CD4-positive, alpha-beta T cell (primary cell): ENCODE data around the gene FCHSD2. TPM values are rescaled to one million over a fixed set of nuclear protein-coding genes. Genes with fewer than 3 reads are reported as not detected.

ENCODE experiments used
- ATAC-seq: fragments of 200-7000 bp; cut with Tn5 transposase; one replicate; pipeline ENCODE4 v1.10.0; 2022; ENCODE audit warnings: mild to moderate bottlenecking; ENCODE audit not compliant: poor library complexity
- CTCF ChIA-PET: fragments of 350-600 bp; sonication (Branson Sonifier 250); formaldehyde crosslinking; loops from one replicate; lab custom pipeline; 2021; ENCODE audit warnings: antibody characterized with exemption, inconsistent platforms; lab: Charles Lee
- POLR2A ChIA-PET: fragments of 350-600 bp; sonication (Branson Sonifier 250); formaldehyde crosslinking; loops from one replicate; lab custom pipeline; 2021; ENCODE audit warnings: antibody characterized with exemption, inconsistent platforms; lab: Charles Lee
- DNase-seq, 14 experiments: peaks; one replicate each; pipeline ENCODE4 v3.0.0-alpha.2; 2013 to 2020; ENCODE audit warnings: mixed read lengths in 2 of 14
- H3K27ac ChIP-seq, 2 donors: one replicate each; pipeline versions ENCODE4 v1.5.1 to v1.7.0; 2013; ENCODE audit warnings: low read length in 2 of 2, low read depth in 1 of 2, mild to moderate bottlenecking in 1 of 2
- H3K27me3 ChIP-seq, 2 experiments: 1 replicate in 1 of 2; 2 replicates in 1 of 2; pipeline versions ENCODE4 v1.6.1 to v1.7.0; 2013; ENCODE audit warnings: low read length in 2 of 2, control low read depth in 1 of 2, mild to moderate bottlenecking in 1 of 2, moderate library complexity in 1 of 2; ENCODE audit not compliant: insufficient read depth in 2 of 2, control insufficient read depth in 1 of 2
- H3K36me3 ChIP-seq: one replicate; pipeline ENCODE4 v1.6.1; 2013; ENCODE audit warnings: low read length, control low read depth; ENCODE audit not compliant: insufficient read depth
- H3K4me1 ChIP-seq: one replicate; pipeline ENCODE4 v1.6.1; 2013; ENCODE audit warnings: low read length, control low read depth; ENCODE audit not compliant: insufficient read depth
- H3K4me3 ChIP-seq: one replicate; pipeline ENCODE4 v1.5.1; 2013; ENCODE audit warnings: mild to moderate bottlenecking, low read length, moderate library complexity
- H3K9me3 ChIP-seq, 2 experiments: 1 replicate in 1 of 2; 2 replicates in 1 of 2; pipeline versions ENCODE4 v1.6.1 to v1.7.0; 2013; ENCODE audit warnings: low read length in 2 of 2, mild to moderate bottlenecking in 2 of 2, control low read depth in 1 of 2, moderate library complexity in 1 of 2; ENCODE audit not compliant: control insufficient read depth in 1 of 2, insufficient read depth in 1 of 2
- H3K27ac Mint-ChIP-seq: one replicate; pipeline ENCODE4 v1.8.0; 2020; ENCODE audit warnings: mixed read lengths
- H3K27me3 Mint-ChIP-seq: one replicate; pipeline ENCODE4 v1.8.0; 2021; ENCODE audit warnings: mixed read lengths
- H3K36me3 Mint-ChIP-seq: one replicate; pipeline ENCODE4 v1.8.0; 2021; ENCODE audit warnings: low read depth, mixed read lengths
- H3K4me1 Mint-ChIP-seq: one replicate; pipeline ENCODE4 v1.8.0; 2021; ENCODE audit warnings: low read depth, mixed read lengths
- H3K4me3 Mint-ChIP-seq: one replicate; pipeline ENCODE4 v1.8.0; 2020; ENCODE audit warnings: mild to moderate bottlenecking, mixed read lengths
- H3K9me3 Mint-ChIP-seq: one replicate; pipeline ENCODE4 v1.8.0; 2020; ENCODE audit warnings: mixed read lengths
- intact Hi-C, 2 experiments: fragments of 100-400 bp; cut with DNase I in 1 of 2; cut with micrococcal nuclease in 1 of 2; formaldehyde crosslinking; loops; one replicate each; pipeline versions ENCODE4 v1.15.1 to v1.9.0; 2023 to 2025; cut with DNase I, micrococcal nuclease
- total RNA-seq, 174 experiments: library from RNA in 2 of 174; stranded (reverse) in 2 of 174; gene quantifications; one replicate each; pipeline ENCODE4 v1.2.3 and lab custom pipeline; 2021 to 2026
- TF ChIP-seq, protein P1 (sequence below): fragments of 200-600 bp; IDR thresholded peaks from one replicate; pipeline ENCODE4 v1.8.0; 2022; ENCODE audit warnings: antibody characterized with exemption, mild to moderate bottlenecking

FCHSD2 gene
- total RNA-seq, 2 experiments from 2014 or later: 48.6 to 50.7 TPM

DNA sequence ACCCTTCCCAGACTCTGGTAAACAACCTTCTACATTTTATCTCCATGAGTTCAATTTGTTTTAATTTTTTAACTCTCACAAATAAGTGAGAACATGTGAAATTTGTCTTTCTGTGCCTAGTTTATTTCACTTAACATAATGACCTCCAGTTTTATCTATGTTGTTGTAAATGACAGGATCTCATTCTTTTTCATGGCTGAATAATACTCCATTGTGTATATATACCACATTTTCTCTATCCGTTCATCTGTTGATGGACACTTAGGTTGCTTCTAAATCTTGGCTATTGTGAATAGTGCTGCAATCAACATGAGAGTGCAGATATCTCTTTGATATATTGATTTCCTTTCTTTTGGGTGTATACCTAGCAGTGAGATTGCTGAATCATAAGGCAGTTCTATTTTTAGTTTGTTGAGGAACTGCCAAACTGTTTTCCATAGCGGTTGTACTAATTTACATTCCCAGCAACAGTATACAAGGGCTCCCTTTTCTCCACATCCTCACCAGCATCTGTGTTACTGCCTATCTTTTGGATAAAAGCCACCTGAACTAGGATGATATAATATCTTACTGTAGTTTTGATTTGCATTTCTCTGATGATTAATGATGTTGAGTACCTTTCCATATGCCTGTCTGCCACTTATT is 234.0 kb downstream of the FCHSD2 start:
- ATAC-seq (no peak), DNase-seq (no peak)
- ChIA-PET CTCF (no interaction called here), POLR2A (no interaction called here)
- Mint-ChIP-seq H3K4me1 (no peaks in the 10 kb centered on the region), H3K27ac (no peak overlapping the region), H3K4me3 (no peak overlapping the region), H3K36me3 (peaks cover 62% of the 10 kb centered on the region), H3K27me3 (no peaks in the 10 kb centered on the region), H3K9me3 (peaks cover 7% of the 10 kb centered on the region)
- TF ChIP-seq, protein P1, sequence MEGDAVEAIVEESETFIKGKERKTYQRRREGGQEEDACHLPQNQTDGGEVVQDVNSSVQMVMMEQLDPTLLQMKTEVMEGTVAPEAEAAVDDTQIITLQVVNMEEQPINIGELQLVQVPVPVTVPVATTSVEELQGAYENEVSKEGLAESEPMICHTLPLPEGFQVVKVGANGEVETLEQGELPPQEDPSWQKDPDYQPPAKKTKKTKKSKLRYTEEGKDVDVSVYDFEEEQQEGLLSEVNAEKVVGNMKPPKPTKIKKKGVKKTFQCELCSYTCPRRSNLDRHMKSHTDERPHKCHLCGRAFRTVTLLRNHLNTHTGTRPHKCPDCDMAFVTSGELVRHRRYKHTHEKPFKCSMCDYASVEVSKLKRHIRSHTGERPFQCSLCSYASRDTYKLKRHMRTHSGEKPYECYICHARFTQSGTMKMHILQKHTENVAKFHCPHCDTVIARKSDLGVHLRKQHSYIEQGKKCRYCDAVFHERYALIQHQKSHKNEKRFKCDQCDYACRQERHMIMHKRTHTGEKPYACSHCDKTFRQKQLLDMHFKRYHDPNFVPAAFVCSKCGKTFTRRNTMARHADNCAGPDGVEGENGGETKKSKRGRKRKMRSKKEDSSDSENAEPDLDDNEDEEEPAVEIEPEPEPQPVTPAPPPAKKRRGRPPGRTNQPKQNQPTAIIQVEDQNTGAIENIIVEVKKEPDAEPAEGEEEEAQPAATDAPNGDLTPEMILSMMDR: no peak
- peaks cover 4% of the 10 kb centered on the region for H3K36me3 ChIP-seq
- H3K9me3 ChIP-seq: peaks cover 9 to 22% of the 10 kb centered on the region in 2 experiments
- no peaks in the 10 kb centered on the region for H3K27me3 ChIP-seq
- H3K4me1 ChIP-seq: no peaks in the 10 kb centered on the region
- no peak overlapping the region for H3K4me3 ChIP-seq
- no peak overlapping the region for H3K27ac ChIP-seq
- intact Hi-C loops: no loop called here

DNA sequence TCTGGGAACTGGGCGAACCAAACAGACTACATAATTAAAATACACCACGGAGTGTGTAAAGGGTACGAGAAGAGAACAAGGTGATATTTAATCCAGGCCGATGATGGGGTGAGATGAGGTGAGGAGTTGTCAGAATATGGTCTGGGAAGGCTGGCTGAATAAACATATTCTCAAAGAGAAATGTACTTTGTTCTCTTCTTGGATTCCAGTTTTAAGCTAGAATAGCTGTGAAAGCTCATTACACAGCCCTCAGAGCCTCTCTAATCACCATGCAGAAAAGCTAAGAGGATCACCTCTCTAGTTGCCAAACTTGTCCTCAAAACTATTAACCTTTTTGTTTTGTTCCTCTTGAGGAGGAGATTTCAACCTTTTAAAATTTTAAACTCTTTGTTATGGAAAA is 238.1 kb downstream of the FCHSD2 start:
- H3K27me3 Mint-ChIP-seq: no peaks in the 10 kb centered on the region
- no peak overlapping the region for H3K27ac ChIP-seq
- TF ChIP-seq, protein P1: no peak
- H3K4me3 ChIP-seq: no peak overlapping the region
- peaks cover 0 to 10% of the 10 kb centered on the region in 2 experiments for H3K9me3 ChIP-seq
- H3K9me3 Mint-ChIP-seq: peaks cover 5% of the 10 kb centered on the region
- DNase-seq (no peak), ATAC-seq (no peak)
- H3K4me1 ChIP-seq: no peaks in the 10 kb centered on the region
- ChIA-PET POLR2A (no interaction called here), CTCF (no interaction called here)
- H3K4me3 Mint-ChIP-seq: no peak overlapping the region
- H3K27me3 ChIP-seq: no peaks in the 10 kb centered on the region
- H3K36me3 Mint-ChIP-seq: peaks cover 61% of the 10 kb centered on the region
- no peaks in the 10 kb centered on the region for H3K36me3 ChIP-seq
- intact Hi-C loops: no loop called here
- H3K27ac Mint-ChIP-seq: no peak overlapping the region
- no peaks in the 10 kb centered on the region for H3K4me1 Mint-ChIP-seq

DNA sequence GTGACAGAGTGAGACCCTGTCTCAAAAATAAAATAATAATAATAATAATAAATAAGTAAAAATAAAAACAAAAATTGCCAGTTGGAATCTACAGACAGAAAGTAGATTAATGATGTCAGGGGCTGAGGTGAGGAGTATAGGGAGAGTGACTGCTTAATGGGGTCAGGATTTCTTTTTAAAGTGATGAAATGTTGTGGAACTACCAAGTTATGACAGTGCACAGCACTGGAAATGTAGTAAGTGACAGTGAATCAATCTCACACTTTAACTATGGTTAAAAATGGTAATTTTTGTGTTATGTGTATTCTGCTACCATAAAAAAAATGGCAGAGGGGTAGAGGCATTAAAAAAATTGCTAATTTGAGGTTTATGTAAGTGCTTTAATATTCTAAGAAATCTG is 240.7 kb downstream of the FCHSD2 start:
- H3K9me3 Mint-ChIP-seq: no peaks in the 10 kb centered on the region
- Histone ChIP-seq H3K27ac (no peak overlapping the region), H3K36me3 (no peaks in the 10 kb centered on the region), H3K27me3 (no peaks in the 10 kb centered on the region), H3K4me1 (no peaks in the 10 kb centered on the region), H3K9me3 (no peaks in the 10 kb centered on the region), H3K4me3 (no peak overlapping the region)
- peaks cover 44% of the 10 kb centered on the region for H3K36me3 Mint-ChIP-seq
- H3K27ac Mint-ChIP-seq: no peak overlapping the region
- TF ChIP-seq, protein P1: no peak
- POLR2A ChIA-PET: no interaction called here
- DNase-seq: no peak
- intact Hi-C loops: no loop called here
- H3K27me3 Mint-ChIP-seq: no peaks in the 10 kb centered on the region
- no peak overlapping the region for H3K4me3 Mint-ChIP-seq
- no peaks in the 10 kb centered on the region for H3K4me1 Mint-ChIP-seq
- ATAC-seq: no peak
- CTCF ChIA-PET: no interaction called here
